Endothelial cell (in vitro differentiated cells): ENCODE measurements around the gene TIMM44. TPM values are rescaled to one million over a fixed set of nuclear protein-coding genes. Genes with fewer than 3 reads are reported as not detected.
"Not testable (repeated sequence)": the region's sequence is repeated elsewhere in the genome, so short reads cannot be mapped to it uniquely, and the experiment has no call there.

Experiments
- DNase-seq: peaks from one replicate; pipeline ENCODE4 v3.0.0; 2021; ENCODE audit warnings: low spot score
- H3K27ac Mint-ChIP-seq: one replicate; pipeline ENCODE4 v1.8.0; 2021; ENCODE audit warnings: mixed read lengths, inconsistent platforms; ENCODE audit not compliant: unreplicated experiment
- H3K27me3 Mint-ChIP-seq: one replicate; pipeline ENCODE4 v1.8.0; 2021; ENCODE audit warnings: mild to moderate bottlenecking, moderate library complexity, mixed read lengths, inconsistent platforms; ENCODE audit not compliant: unreplicated experiment
- H3K36me3 Mint-ChIP-seq: one replicate; pipeline ENCODE4 v1.8.0; 2021; ENCODE audit warnings: mild to moderate bottlenecking, low read depth, mixed read lengths, inconsistent platforms; ENCODE audit not compliant: unreplicated experiment
- H3K4me1 Mint-ChIP-seq: one replicate; pipeline ENCODE4 v1.8.0; 2021; ENCODE audit warnings: mild to moderate bottlenecking, mixed read lengths, inconsistent platforms; ENCODE audit not compliant: unreplicated experiment
- H3K4me3 Mint-ChIP-seq: one replicate; pipeline ENCODE4 v1.8.0; 2021; ENCODE audit warnings: mild to moderate bottlenecking, mixed read lengths, inconsistent platforms; ENCODE audit not compliant: unreplicated experiment
- H3K9me3 Mint-ChIP-seq: one replicate; pipeline ENCODE4 v1.8.0; 2021; ENCODE audit warnings: mixed read lengths, inconsistent platforms; ENCODE audit not compliant: unreplicated experiment
- CTCF ChIP-seq: fragments of 200-600 bp; sonication (generic); IDR thresholded peaks from one replicate; pipeline ENCODE4 v1.5.0; 2021; ENCODE audit warnings: antibody characterized with exemption; ENCODE audit not compliant: unreplicated experiment
- total RNA-seq: library from RNA; stranded (reverse); fragmentation: NEBNext Ultra II Directional; extraction: Animal tissue kit (Norgen Biotek cat#: 25700); gene quantifications from one replicate; pipeline ENCODE4 v1.2.1, GENCODE V29; 2021; ENCODE audit not compliant: unreplicated experiment

The TIMM44 gene
- total RNA-seq, 1 donor from 2014 or later: 46.5 TPM

- peaks cover 8% of the 10 kb centered on the region for H3K36me3 Mint-ChIP-seq
- H3K9me3 Mint-ChIP-seq: no peaks in the 10 kb centered on the region
- H3K4me3 Mint-ChIP-seq: no peak overlapping the region
- no peak for TF ChIP-seq CTCF
- H3K27me3 Mint-ChIP-seq: peaks cover 6% of the 10 kb centered on the region
- no peak for DNase-seq
- H3K4me1 Mint-ChIP-seq: no peaks in the 10 kb centered on the region
- no peak overlapping the region for H3K27ac Mint-ChIP-seq
Observed at GRCh38 chr19:7932930-7933300, 10.6 kb downstream of the TIMM44 start.

GRCh38 chr19:7932276-7932929, 11.1 kb downstream of the TIMM44 start:
- TF ChIP-seq CTCF: no peak
- H3K27me3 Mint-ChIP-seq: peaks cover 7% of the 10 kb centered on the region
- no peak overlapping the region for H3K27ac Mint-ChIP-seq
- H3K36me3 Mint-ChIP-seq: peaks cover 8% of the 10 kb centered on the region
- H3K4me1 Mint-ChIP-seq: no peaks in the 10 kb centered on the region
- no peak overlapping the region for H3K4me3 Mint-ChIP-seq
- H3K9me3 Mint-ChIP-seq: no peaks in the 10 kb centered on the region
- DNase-seq: no peak

GRCh38 chr19:7931221-7932061, 12.0 kb downstream of the TIMM44 start:
- Mint-ChIP-seq H3K4me1 (peaks cover 2% of the 10 kb centered on the region), H3K9me3 (no peaks in the 10 kb centered on the region), H3K36me3 (peaks cover 8% of the 10 kb centered on the region), H3K4me3 (no peak overlapping the region), H3K27me3 (peaks cover 10% of the 10 kb centered on the region), H3K27ac (no peak overlapping the region)
- no peak for DNase-seq
- no peak for TF ChIP-seq CTCF

- H3K27me3 Mint-ChIP-seq: peaks cover 13% of the 10 kb centered on the region
- H3K4me1 Mint-ChIP-seq: peaks cover 4% of the 10 kb centered on the region
- H3K27ac Mint-ChIP-seq: no peak overlapping the region
- no peaks in the 10 kb centered on the region for H3K9me3 Mint-ChIP-seq
- no peak for DNase-seq
- no peak overlapping the region for H3K4me3 Mint-ChIP-seq
- H3K36me3 Mint-ChIP-seq: peaks cover 7% of the 10 kb centered on the region
- no peak for TF ChIP-seq CTCF
Observed at GRCh38 chr19:7930765-7931164, 12.7 kb downstream of the TIMM44 start.

GRCh38 chr19:7930030-7930429, 13.4 kb downstream of the TIMM44 start:
- H3K4me3 Mint-ChIP-seq, H3K27ac Mint-ChIP-seq, DNase-seq, H3K36me3 Mint-ChIP-seq, H3K9me3 Mint-ChIP-seq, H3K4me1 Mint-ChIP-seq: not testable (repeated sequence)
- peaks cover 13% of the 10 kb centered on the region for H3K27me3 Mint-ChIP-seq
